Ascending aorta (tissue), 2 donors: ENCODE results near the gene SNTG2. TPM values are rescaled to one million over a fixed set of nuclear protein-coding genes. Genes with fewer than 3 reads are reported as not detected.
"Not testable (repeated sequence)": the region's sequence is repeated elsewhere in the genome, so short reads cannot be mapped to it uniquely, and the experiment has no call there.

Experiments used
- DNase-seq, 2 donors: peaks; one replicate each; pipeline ENCODE4 v3.0.0-alpha.2; 2019; ENCODE audit warnings: low spot score in 2 of 2
- H3K27ac ChIP-seq, 2 donors: fragments of 200-600 bp; sonication (generic); one replicate each; pipeline ENCODE4 v1.5.1; 2016 to 2017; ENCODE audit warnings: mild to moderate bottlenecking in 1 of 2
- H3K27me3 ChIP-seq: fragments of 200-600 bp; sonication (generic); one replicate; pipeline ENCODE4 v1.5.1; 2017
- H3K36me3 ChIP-seq, 2 donors: fragments of 200-600 bp; sonication (generic); one replicate each; pipeline ENCODE4 v1.5.1; 2016
- H3K4me1 ChIP-seq, 2 donors: fragments of 200-600 bp; sonication (generic); one replicate each; pipeline ENCODE4 v1.5.1; 2016 to 2017; ENCODE audit warnings: mild to moderate bottlenecking in 1 of 2
- H3K4me3 ChIP-seq, 2 donors: fragments of 200-600 bp; sonication (generic); one replicate each; pipeline ENCODE4 v1.5.1; 2016 to 2017; ENCODE audit warnings: mild to moderate bottlenecking in 1 of 2
- H3K9me3 ChIP-seq, 2 donors: fragments of 200-600 bp; sonication (generic); one replicate each; pipeline ENCODE4 v1.5.1; 2016
- CTCF ChIP-seq, 3 experiments: fragments of 200-600 bp in 2 of 3; fragments of 450-650 bp in 1 of 3; sonication (generic) in 2 of 3; IDR thresholded peaks; one replicate each; pipeline ENCODE4 v1.5.1; 2016 to 2019; ENCODE audit warnings: antibody characterized with exemption in 3 of 3, mild to moderate bottlenecking in 1 of 3, moderate library complexity in 1 of 3
- intact Hi-C: fragments of 100-400 bp; cut with DNase I; formaldehyde crosslinking; loops from one replicate; pipeline ENCODE4 v1.15.1; 2023
- total RNA-seq: library from RNA; depleted of rRNA; stranded (reverse); fragments of >200 nt; gene quantifications from one replicate; pipeline ENCODE4 v1.1.0, GENCODE V29; 2016

Gene SNTG2
- total RNA-seq, 1 donor from 2014 or later, result 9.9 TPM

- intact Hi-C loops, result no loop called here
- no peaks in the 10 kb centered on the region for H3K36me3 ChIP-seq
Measured at GRCh38 chr2:1101011-1101782, 150.5 kb downstream of the SNTG2 start.

GRCh38 chr2:1101982-1102590 is 151.4 kb downstream of the SNTG2 start:
- H3K9me3 ChIP-seq, result no peaks in the 10 kb centered on the region
- H3K27me3 ChIP-seq, result no peaks in the 10 kb centered on the region
- intact Hi-C loops, result no loop called here
- TF ChIP-seq CTCF (IDR thresholded peaks at IDR 0.05), result no peak
- no peak overlapping the region for H3K27ac ChIP-seq
- H3K36me3 ChIP-seq, result no peaks in the 10 kb centered on the region
- H3K4me3 ChIP-seq, result no peak overlapping the region
- H3K4me1 ChIP-seq, result no peaks in the 10 kb centered on the region
- DNase-seq, result no peak

More at GRCh38 chr2:1101011-1101782, 150.5 kb downstream of the SNTG2 start:
- H3K27me3 ChIP-seq, result no peaks in the 10 kb centered on the region
- no peaks in the 10 kb centered on the region for H3K4me1 ChIP-seq
- no peak overlapping the region for H3K27ac ChIP-seq
- H3K9me3 ChIP-seq, result no peaks in the 10 kb centered on the region
- no peak overlapping the region for H3K4me3 ChIP-seq
- no peak for DNase-seq
- no peak for TF ChIP-seq CTCF (IDR thresholded peaks at IDR 0.05)

- DNase-seq, result no peak
- Histone ChIP-seq H3K9me3 (no peaks in the 10 kb centered on the region), H3K4me3 (no peak overlapping the region), H3K4me1 (no peaks in the 10 kb centered on the region), H3K36me3 (no peaks in the 10 kb centered on the region), H3K27ac (no peak overlapping the region), H3K27me3 (no peaks in the 10 kb centered on the region)
- intact Hi-C loops, result no loop called here
- TF ChIP-seq CTCF (IDR thresholded peaks at IDR 0.05), result no peak
Measured at GRCh38 chr2:1104364-1104763, 153.7 kb downstream of the SNTG2 start.

GRCh38 chr2:1106344-1106743 is 155.7 kb downstream of the SNTG2 start:
- H3K4me1 ChIP-seq, intact Hi-C loops, H3K27me3 ChIP-seq, H3K36me3 ChIP-seq, H3K9me3 ChIP-seq, H3K27ac ChIP-seq, DNase-seq, H3K4me3 ChIP-seq: not testable (repeated sequence)

GRCh38 chr2:1115843-1116539 is 165.3 kb downstream of the SNTG2 start:
- no peak overlapping the region for H3K4me3 ChIP-seq
- H3K27me3 ChIP-seq, result no peaks in the 10 kb centered on the region

More at GRCh38 chr2:1115843-1116539, 165.3 kb downstream of the SNTG2 start:
- no peak for TF ChIP-seq CTCF (IDR thresholded peaks at IDR 0.05)
- Histone ChIP-seq H3K4me1 (no peaks in the 10 kb centered on the region), H3K9me3 (no peaks in the 10 kb centered on the region), H3K27ac (no peak overlapping the region), H3K36me3 (no peaks in the 10 kb centered on the region)
- DNase-seq, result no peak
- intact Hi-C loops, result no loop called here
